CD4-positive, alpha-beta T cell (primary cell): ENCODE data around the gene FCER2. TPM values are rescaled to one million over a fixed set of nuclear protein-coding genes. Genes with fewer than 3 reads are reported as not detected.

Experiments
- ATAC-seq: fragments of 200-7000 bp; cut with Tn5 transposase; one replicate; pipeline ENCODE4 v1.10.0; 2022; ENCODE audit warnings: mild to moderate bottlenecking; ENCODE audit not compliant: poor library complexity
- CTCF ChIA-PET: fragments of 350-600 bp; sonication (Branson Sonifier 250); formaldehyde crosslinking; loops from one replicate; lab custom pipeline; 2021; ENCODE audit warnings: antibody characterized with exemption, inconsistent platforms; lab: Charles Lee
- POLR2A ChIA-PET: fragments of 350-600 bp; sonication (Branson Sonifier 250); formaldehyde crosslinking; loops from one replicate; lab custom pipeline; 2021; ENCODE audit warnings: antibody characterized with exemption, inconsistent platforms; lab: Charles Lee
- DNase-seq, 14 experiments: peaks; one replicate each; pipeline ENCODE4 v3.0.0-alpha.2; 2013 to 2020; ENCODE audit warnings: mixed read lengths in 2 of 14
- H3K27ac ChIP-seq, 2 donors: one replicate each; pipeline versions ENCODE4 v1.5.1 to v1.7.0; 2013; ENCODE audit warnings: low read length in 2 of 2, low read depth in 1 of 2, mild to moderate bottlenecking in 1 of 2
- H3K27me3 ChIP-seq, 2 experiments: 1 replicate in 1 of 2; 2 replicates in 1 of 2; pipeline versions ENCODE4 v1.6.1 to v1.7.0; 2013; ENCODE audit warnings: low read length in 2 of 2, control low read depth in 1 of 2, mild to moderate bottlenecking in 1 of 2, moderate library complexity in 1 of 2; ENCODE audit not compliant: insufficient read depth in 2 of 2, control insufficient read depth in 1 of 2
- H3K36me3 ChIP-seq: one replicate; pipeline ENCODE4 v1.6.1; 2013; ENCODE audit warnings: low read length, control low read depth; ENCODE audit not compliant: insufficient read depth
- H3K4me1 ChIP-seq: one replicate; pipeline ENCODE4 v1.6.1; 2013; ENCODE audit warnings: low read length, control low read depth; ENCODE audit not compliant: insufficient read depth
- H3K4me3 ChIP-seq: one replicate; pipeline ENCODE4 v1.5.1; 2013; ENCODE audit warnings: mild to moderate bottlenecking, low read length, moderate library complexity
- H3K9me3 ChIP-seq, 2 experiments: 1 replicate in 1 of 2; 2 replicates in 1 of 2; pipeline versions ENCODE4 v1.6.1 to v1.7.0; 2013; ENCODE audit warnings: low read length in 2 of 2, mild to moderate bottlenecking in 2 of 2, control low read depth in 1 of 2, moderate library complexity in 1 of 2; ENCODE audit not compliant: control insufficient read depth in 1 of 2, insufficient read depth in 1 of 2
- H3K27ac Mint-ChIP-seq: one replicate; pipeline ENCODE4 v1.8.0; 2020; ENCODE audit warnings: mixed read lengths
- H3K27me3 Mint-ChIP-seq: one replicate; pipeline ENCODE4 v1.8.0; 2021; ENCODE audit warnings: mixed read lengths
- H3K36me3 Mint-ChIP-seq: one replicate; pipeline ENCODE4 v1.8.0; 2021; ENCODE audit warnings: low read depth, mixed read lengths
- H3K4me1 Mint-ChIP-seq: one replicate; pipeline ENCODE4 v1.8.0; 2021; ENCODE audit warnings: low read depth, mixed read lengths
- H3K4me3 Mint-ChIP-seq: one replicate; pipeline ENCODE4 v1.8.0; 2020; ENCODE audit warnings: mild to moderate bottlenecking, mixed read lengths
- H3K9me3 Mint-ChIP-seq: one replicate; pipeline ENCODE4 v1.8.0; 2020; ENCODE audit warnings: mixed read lengths
- CTCF ChIP-seq: fragments of 200-600 bp; IDR thresholded peaks from one replicate; pipeline ENCODE4 v1.8.0; 2022; ENCODE audit warnings: antibody characterized with exemption, mild to moderate bottlenecking
- intact Hi-C, 2 experiments: fragments of 100-400 bp; cut with DNase I in 1 of 2; cut with micrococcal nuclease in 1 of 2; formaldehyde crosslinking; loops; one replicate each; pipeline versions ENCODE4 v1.15.1 to v1.9.0; 2023 to 2025; cut with DNase I, micrococcal nuclease
- total RNA-seq, 174 experiments: library from RNA in 2 of 174; stranded (reverse) in 2 of 174; gene quantifications; one replicate each; pipeline ENCODE4 v1.2.3 and lab custom pipeline; 2021 to 2026

The FCER2 gene
- total RNA-seq, 2 experiments from 2014 or later, result not detected

GRCh38 chr19:7742991-7743390 lies 41.1 kb upstream of the FCER2 start:
- intact Hi-C loops, result no loop called here
- H3K4me1 ChIP-seq, result no peaks in the 10 kb centered on the region
- TF ChIP-seq CTCF, result no peak
- H3K4me3 ChIP-seq, result no peak overlapping the region
- no peaks in the 10 kb centered on the region for H3K9me3 ChIP-seq
- Mint-ChIP-seq H3K4me1 (no peaks in the 10 kb centered on the region), H3K27me3 (peaks cover 16% of the 10 kb centered on the region), H3K4me3 (no peak overlapping the region), H3K36me3 (no peaks in the 10 kb centered on the region), H3K27ac (no peak overlapping the region), H3K9me3 (peaks cover 1% of the 10 kb centered on the region)
- ATAC-seq (no peak), DNase-seq (no peak)
- POLR2A ChIA-PET, result no interaction called here
- CTCF ChIA-PET, result no interaction called here
- H3K27ac ChIP-seq, result no peak overlapping the region
- no peaks in the 10 kb centered on the region for H3K36me3 ChIP-seq
- no peaks in the 10 kb centered on the region for H3K27me3 ChIP-seq

- ATAC-seq, result no peak
- H3K27ac Mint-ChIP-seq, result no peak overlapping the region
- peaks cover 13% of the 10 kb centered on the region for H3K27me3 Mint-ChIP-seq
- Histone ChIP-seq H3K9me3 (no peaks in the 10 kb centered on the region), H3K27me3 (no peaks in the 10 kb centered on the region), H3K36me3 (no peaks in the 10 kb centered on the region), H3K4me1 (no peaks in the 10 kb centered on the region), H3K4me3 (no peak overlapping the region), H3K27ac (no peak overlapping the region)
- no peak for TF ChIP-seq CTCF
- intact Hi-C loops, result no loop called here
- no peaks in the 10 kb centered on the region for H3K36me3 Mint-ChIP-seq
- no peaks in the 10 kb centered on the region for H3K4me1 Mint-ChIP-seq
- ChIA-PET CTCF (no interaction called here), POLR2A (no interaction called here)
- H3K9me3 Mint-ChIP-seq, result no peaks in the 10 kb centered on the region
- DNase-seq, result no peak
- no peak overlapping the region for H3K4me3 Mint-ChIP-seq
Observed at GRCh38 chr19:7742575-7742974, 40.6 kb upstream of the FCER2 start.

- no peaks in the 10 kb centered on the region for H3K4me1 Mint-ChIP-seq
- no peaks in the 10 kb centered on the region for H3K27me3 ChIP-seq
- H3K4me1 ChIP-seq, result no peaks in the 10 kb centered on the region
- H3K36me3 ChIP-seq, result no peaks in the 10 kb centered on the region
- ATAC-seq (no peak), DNase-seq (no peak)
- ChIA-PET POLR2A (no interaction called here), CTCF (no interaction called here)
- no peaks in the 10 kb centered on the region for H3K9me3 Mint-ChIP-seq
- no peak overlapping the region for H3K27ac ChIP-seq
- no peak for TF ChIP-seq CTCF
- H3K4me3 Mint-ChIP-seq, result no peak overlapping the region
- no peak overlapping the region for H3K27ac Mint-ChIP-seq
- no peaks in the 10 kb centered on the region for H3K9me3 ChIP-seq
- no peak overlapping the region for H3K4me3 ChIP-seq
- H3K27me3 Mint-ChIP-seq, result peaks cover 19% of the 10 kb centered on the region
- no peaks in the 10 kb centered on the region for H3K36me3 Mint-ChIP-seq
- intact Hi-C loops, result no loop called here
Observed at GRCh38 chr19:7740682-7741054, 38.7 kb upstream of the FCER2 start.
